ENCODE results near the gene GRPEL2. TPM values are rescaled to one million over a fixed set of nuclear protein-coding genes. Genes with fewer than 3 reads are reported as not detected.

GRPEL2 gene
- total RNA-seq, 6 donors from 2014 or later, result 7.3 to 22.1 (median 12.9) TPM

DNA sequence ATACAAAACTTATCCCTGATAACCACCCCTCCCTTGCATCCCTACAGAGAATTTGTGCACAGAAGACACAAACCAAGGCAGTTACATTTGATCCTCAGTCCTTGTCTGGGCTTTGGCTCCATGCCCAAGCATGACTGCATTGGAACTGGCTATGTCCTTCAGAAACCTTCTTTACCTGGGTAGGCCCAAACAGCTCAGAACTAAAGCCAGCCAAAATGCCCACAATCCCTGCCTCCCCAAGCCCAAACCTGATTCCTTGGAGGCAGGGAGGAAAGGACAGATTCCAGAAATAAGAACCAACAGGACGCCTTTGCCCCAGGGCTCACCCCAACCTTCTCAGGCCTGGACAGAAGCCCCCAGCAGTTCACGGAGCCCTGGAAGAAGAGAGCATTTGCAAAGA, 25.6 kb downstream of the GRPEL2 start:
- ATAC-seq (ENCODE audit: low FRiP score in 2 of 2), result no peak
- Histone ChIP-seq H3K27ac (no peak overlapping the region), H3K36me3 (no peaks in the 10 kb centered on the region), H3K27me3 (no peaks in the 10 kb centered on the region), H3K9me3 (no peaks in the 10 kb centered on the region), H3K4me3 (no peak overlapping the region), H3K4me1 (peaks cover 0 to 8% (median 6%) of the 10 kb centered on the region in 4 donors)
- no peak for TF ChIP-seq POLR2A (IDR thresholded peaks at IDR 0.05)
- no peak for TF ChIP-seq CTCF (IDR thresholded peaks at IDR 0.05)
- TF ChIP-seq POLR2AphosphoS5 (IDR thresholded peaks at IDR 0.05), result no peak
- TF ChIP-seq EP300 (IDR thresholded peaks at IDR 0.05), result no peak
- DNase-seq, result no peak
- 63 to 79% methylated on average over 2 of the region's 2 CpGs for WGBS, 2 donors

DNA sequence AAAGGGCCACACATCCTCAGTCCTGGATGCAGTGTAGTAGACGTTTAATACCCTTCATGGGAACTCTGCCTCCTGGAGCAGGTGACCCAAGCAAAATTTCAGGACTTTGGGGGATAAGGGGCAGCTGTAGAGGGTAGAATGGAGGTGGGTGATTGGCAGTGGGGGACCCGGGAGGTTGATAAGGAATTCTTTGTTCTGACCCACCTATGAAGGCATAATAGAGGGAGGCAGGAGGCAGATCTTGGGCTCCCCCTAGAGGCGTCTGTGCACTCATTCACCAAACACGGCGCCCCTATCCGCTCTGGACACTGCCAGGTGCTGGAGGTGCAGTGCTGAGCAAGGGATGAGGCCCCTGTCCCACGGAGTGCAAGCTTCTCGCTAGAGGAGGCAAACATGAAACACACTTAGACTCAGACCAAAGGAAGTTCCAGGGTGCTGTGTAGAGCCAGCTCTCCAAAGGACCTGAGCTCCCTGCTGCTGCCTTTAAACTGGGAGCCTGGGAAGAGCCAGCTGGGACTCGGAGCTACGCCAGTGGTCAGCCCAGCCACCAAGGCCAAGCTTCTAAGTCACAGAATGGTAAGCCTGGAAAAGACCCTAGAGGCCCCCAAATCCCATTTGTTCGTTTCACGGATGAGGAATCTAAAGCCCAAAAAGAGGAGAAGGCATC, 26.1 kb downstream of the GRPEL2 start:
- Histone ChIP-seq H3K4me3 (no peak overlapping the region), H3K27ac (no peak overlapping the region), H3K4me1 (peaks cover 0 to 8% (median 6%) of the 10 kb centered on the region in 4 donors), H3K9me3 (no peaks in the 10 kb centered on the region), H3K27me3 (no peaks in the 10 kb centered on the region), H3K36me3 (no peaks in the 10 kb centered on the region)
- DNase-seq (peak in 1 of 2 donors; percentile 65), ATAC-seq (ENCODE audit: low FRiP score in 2 of 2) (peak; percentile 85 to 86)
- WGBS, 2 donors, result 41 to 55% methylated on average over 2 to 12 of the region's 12 CpGs
- TF ChIP-seq POLR2AphosphoS5 (IDR thresholded peaks at IDR 0.05) (no peak), POLR2A (IDR thresholded peaks at IDR 0.05) (no peak), CTCF (IDR thresholded peaks at IDR 0.05) (peak; percentile 56 to 80 (median 76)), EP300 (IDR thresholded peaks at IDR 0.05) (no peak)

GRCh38 chr5:149372076-149372795, 26.9 kb downstream of the GRPEL2 start:
- ATAC-seq (ENCODE audit: low FRiP score in 2 of 2), result no peak
- no peak overlapping the region for H3K27ac ChIP-seq

DNA sequence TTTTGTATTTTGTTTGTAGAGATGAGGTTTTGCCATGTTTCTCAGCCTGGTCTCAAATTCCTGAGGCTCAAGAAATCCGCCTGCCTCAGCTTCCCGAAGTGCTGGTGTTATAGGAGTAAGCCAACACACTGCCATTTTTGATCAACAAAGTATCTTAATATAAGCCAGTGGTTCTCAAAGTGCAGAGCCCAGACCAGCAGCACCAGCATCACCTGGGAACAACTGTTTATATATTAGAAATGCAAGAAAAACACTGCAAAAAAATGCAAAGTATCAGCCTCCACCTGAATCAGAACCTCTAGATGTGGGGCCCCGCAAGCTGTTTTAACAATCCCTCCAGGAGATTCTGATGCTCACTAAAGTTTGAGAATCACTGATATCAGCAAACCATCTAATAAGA, 27.6 kb downstream of the GRPEL2 start:
- Histone ChIP-seq H3K4me3 (no peak overlapping the region), H3K27ac (no peak overlapping the region), H3K9me3 (no peaks in the 10 kb centered on the region), H3K4me1 (peaks cover 0 to under 1% (median 0%) of the 10 kb centered on the region in 4 donors), H3K27me3 (no peaks in the 10 kb centered on the region), H3K36me3 (no peaks in the 10 kb centered on the region)
- TF ChIP-seq POLR2A (IDR thresholded peaks at IDR 0.05) (no peak), EP300 (IDR thresholded peaks at IDR 0.05) (no peak), POLR2AphosphoS5 (IDR thresholded peaks at IDR 0.05) (no peak), CTCF (IDR thresholded peaks at IDR 0.05) (no peak)
- ATAC-seq (ENCODE audit: low FRiP score in 2 of 2) (no peak), DNase-seq (no peak)
- 97 to 100% methylated on average over 3 of the region's 3 CpGs for WGBS, 2 donors

More at GRCh38 chr5:149372076-149372795, 26.9 kb downstream of the GRPEL2 start:
- no peaks in the 10 kb centered on the region for H3K9me3 ChIP-seq
- no peak for DNase-seq
- no peak overlapping the region for H3K4me3 ChIP-seq
- H3K27me3 ChIP-seq, result no peaks in the 10 kb centered on the region
- TF ChIP-seq POLR2A (IDR thresholded peaks at IDR 0.05), result no peak
- TF ChIP-seq CTCF (IDR thresholded peaks at IDR 0.05), result no peak
- no peak for TF ChIP-seq EP300 (IDR thresholded peaks at IDR 0.05)
- no peak for TF ChIP-seq POLR2AphosphoS5 (IDR thresholded peaks at IDR 0.05)
- peaks cover 0 to 7% (median 6%) of the 10 kb centered on the region in 4 donors for H3K4me1 ChIP-seq
- H3K36me3 ChIP-seq, result no peaks in the 10 kb centered on the region
- 85 to 86% methylated on average over 4 of the region's 4 CpGs for WGBS, 2 donors

Data from upper lobe of left lung (tissue), 6 donors.